ENCODE results near the gene SYNRG. TPM values are rescaled to one million over a fixed set of nuclear protein-coding genes. Genes with fewer than 3 reads are reported as not detected.

SYNRG gene
- total RNA-seq, 1 donor = 23.9 TPM

- Histone ChIP-seq H3K79me2 (ENCODE audit: insufficient read depth, low read length) (no peaks in the 10 kb centered on the region), H3K27me3 (ENCODE audit: insufficient read depth, low read length) (no peaks in the 10 kb centered on the region), H3K27ac (ENCODE audit: low read depth, low read length) (no peak overlapping the region), H3K4me2 (ENCODE audit: insufficient read depth, low read length) (no peak overlapping the region), H3K9me3 (ENCODE audit: low read depth, low read length) (no peaks in the 10 kb centered on the region), H3K36me3 (ENCODE audit: insufficient read depth, low read length) (peaks cover 13% of the 10 kb centered on the region), H3K4me3 (ENCODE audit: insufficient read depth, low read length) (no peak overlapping the region), H3K4me1 (ENCODE audit: insufficient read depth, low read length) (peaks cover 36% of the 10 kb centered on the region), H4K20me1 (ENCODE audit: insufficient read depth, low read length) (no peaks in the 10 kb centered on the region), H2AFZ (ENCODE audit: low read length) (no peak overlapping the region)
- DNase-seq (ENCODE audit: insufficient read length, low spot score, missing footprints) = no peak
- no peak for TF ChIP-seq CTCF (IDR thresholded peaks at IDR 0.05; ENCODE audit: extremely low read depth, low read depth, low read length)
Observed at GRCh38 chr17:37481001-37481665, 128.1 kb downstream of the SYNRG start.

DNA sequence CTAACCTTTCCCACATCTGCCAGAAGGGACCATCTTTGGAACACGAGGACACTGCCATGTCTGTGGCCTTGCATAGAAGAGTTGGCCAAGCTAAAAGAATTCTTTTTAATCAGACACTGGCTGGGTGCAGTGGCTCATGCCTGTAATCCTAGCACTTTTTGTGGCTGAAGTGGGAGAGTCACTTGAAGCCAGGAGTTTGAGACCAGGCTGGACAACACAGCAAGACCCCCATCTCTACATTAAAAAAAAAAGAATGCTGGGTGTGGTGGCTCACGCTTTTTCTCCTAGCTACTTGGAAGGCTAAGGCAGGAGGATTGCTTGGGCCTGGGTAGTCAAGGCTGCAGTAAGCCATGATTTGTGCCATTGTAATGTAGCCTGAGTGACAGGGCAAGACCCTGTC is 128.8 kb downstream of the SYNRG start:
- no peak overlapping the region for H3K4me3 ChIP-seq (ENCODE audit: insufficient read depth, low read length)
- H3K9me3 ChIP-seq (ENCODE audit: low read depth, low read length) = no peaks in the 10 kb centered on the region
- H3K27ac ChIP-seq (ENCODE audit: low read depth, low read length) = no peak overlapping the region
- H2AFZ ChIP-seq (ENCODE audit: low read length) = no peak overlapping the region
- no peaks in the 10 kb centered on the region for H4K20me1 ChIP-seq (ENCODE audit: insufficient read depth, low read length)
- no peak overlapping the region for H3K4me2 ChIP-seq (ENCODE audit: insufficient read depth, low read length)
- H3K4me1 ChIP-seq (ENCODE audit: insufficient read depth, low read length) = peaks cover 42% of the 10 kb centered on the region
- H3K27me3 ChIP-seq (ENCODE audit: insufficient read depth, low read length) = no peaks in the 10 kb centered on the region
- DNase-seq (ENCODE audit: insufficient read length, low spot score, missing footprints) = no peak
- H3K36me3 ChIP-seq (ENCODE audit: insufficient read depth, low read length) = peaks cover 17% of the 10 kb centered on the region
- no peak for TF ChIP-seq CTCF (IDR thresholded peaks at IDR 0.05; ENCODE audit: extremely low read depth, low read depth, low read length)
- H3K79me2 ChIP-seq (ENCODE audit: insufficient read depth, low read length) = no peaks in the 10 kb centered on the region

DNA sequence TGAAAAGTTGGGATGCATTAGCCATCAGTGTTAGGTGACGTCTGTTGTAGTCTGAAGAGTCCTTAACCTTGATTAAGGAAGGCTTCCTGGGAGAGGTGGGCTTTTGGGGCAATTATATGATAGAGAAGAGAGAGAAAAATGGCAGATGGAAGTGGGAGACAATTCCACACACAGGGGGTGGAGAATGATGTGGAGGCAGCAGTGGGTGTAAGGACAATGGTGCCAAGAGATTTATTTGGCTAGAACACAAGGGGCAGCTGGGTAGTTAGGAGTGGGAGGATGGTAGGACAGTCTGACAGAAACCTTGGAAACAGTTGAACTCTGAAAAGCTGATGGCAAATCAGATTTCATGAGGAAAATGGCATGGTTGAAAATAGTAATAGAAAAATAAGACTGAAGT is 130.2 kb downstream of the SYNRG start:
- Histone ChIP-seq H3K27me3 (ENCODE audit: insufficient read depth, low read length) (no peaks in the 10 kb centered on the region), H3K9me3 (ENCODE audit: low read depth, low read length) (no peaks in the 10 kb centered on the region), H4K20me1 (ENCODE audit: insufficient read depth, low read length) (no peaks in the 10 kb centered on the region), H3K4me2 (ENCODE audit: insufficient read depth, low read length) (no peak overlapping the region), H3K4me1 (ENCODE audit: insufficient read depth, low read length) (peaks cover 42% of the 10 kb centered on the region), H3K4me3 (ENCODE audit: insufficient read depth, low read length) (no peak overlapping the region), H3K36me3 (ENCODE audit: insufficient read depth, low read length) (peaks cover 27% of the 10 kb centered on the region), H3K79me2 (ENCODE audit: insufficient read depth, low read length) (no peaks in the 10 kb centered on the region), H3K27ac (ENCODE audit: low read depth, low read length) (peak overlapping the region; percentile 84), H2AFZ (ENCODE audit: low read length) (no peak overlapping the region)
- TF ChIP-seq CTCF (IDR thresholded peaks at IDR 0.05; ENCODE audit: extremely low read depth, low read depth, low read length) = no peak
- DNase-seq (ENCODE audit: insufficient read length, low spot score, missing footprints) = no peak

- no peak overlapping the region for H3K4me3 ChIP-seq (ENCODE audit: insufficient read depth, low read length)
- H3K27ac ChIP-seq (ENCODE audit: low read depth, low read length) = peak overlapping the region; percentile 84
- peaks cover 33% of the 10 kb centered on the region for H3K36me3 ChIP-seq (ENCODE audit: insufficient read depth, low read length)
- H3K79me2 ChIP-seq (ENCODE audit: insufficient read depth, low read length) = no peaks in the 10 kb centered on the region
- H3K9me3 ChIP-seq (ENCODE audit: low read depth, low read length) = no peaks in the 10 kb centered on the region
- H3K4me1 ChIP-seq (ENCODE audit: insufficient read depth, low read length) = peaks cover 35% of the 10 kb centered on the region
- H4K20me1 ChIP-seq (ENCODE audit: insufficient read depth, low read length) = no peaks in the 10 kb centered on the region
- no peak overlapping the region for H3K4me2 ChIP-seq (ENCODE audit: insufficient read depth, low read length)
- no peak for TF ChIP-seq CTCF (IDR thresholded peaks at IDR 0.05; ENCODE audit: extremely low read depth, low read depth, low read length)
- no peaks in the 10 kb centered on the region for H3K27me3 ChIP-seq (ENCODE audit: insufficient read depth, low read length)
- H2AFZ ChIP-seq (ENCODE audit: low read length) = no peak overlapping the region
- no peak for DNase-seq (ENCODE audit: insufficient read length, low spot score, missing footprints)
Observed at GRCh38 chr17:37478187-37478586, 131.0 kb downstream of the SYNRG start.

Measured in osteoblast (primary cell).